Measurements from ENCODE around the gene PFN2.

DNA sequence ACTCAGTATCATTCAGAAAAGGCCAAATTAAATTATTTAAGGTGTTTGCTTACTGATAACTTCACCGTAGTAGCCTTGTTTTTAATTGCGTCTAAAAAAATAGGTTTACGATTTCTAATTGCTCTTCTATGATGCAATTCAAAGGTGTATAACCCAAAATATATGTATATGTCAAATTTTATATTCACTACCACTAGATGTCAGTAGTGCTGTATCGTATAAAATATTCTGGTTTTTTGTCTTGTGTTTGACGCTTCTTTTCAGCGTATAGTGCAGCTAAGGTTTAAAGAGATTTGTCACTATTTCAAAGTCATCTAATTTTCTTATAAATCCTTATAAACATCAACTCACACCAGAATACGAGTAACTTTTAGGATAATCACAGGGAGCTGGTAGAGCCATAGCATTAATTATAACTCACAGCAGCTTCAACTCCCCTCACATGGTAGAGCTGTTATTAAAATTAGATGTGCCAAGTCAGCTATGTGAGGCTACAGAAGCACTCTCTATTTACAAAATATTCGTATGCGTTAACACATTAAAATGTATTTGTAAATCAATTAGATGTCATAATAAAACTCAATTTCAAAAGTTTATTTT is 3.5 kb downstream of the PFN2 start:
- TF ChIP-seq EZH2 (IDR thresholded peaks at IDR 0.05; ENCODE audit: insufficient read depth, poor library complexity, severe bottlenecking) (no peak), EZH2phosphoT487 (IDR thresholded peaks at IDR 0.05; ENCODE audit: insufficient read depth, low read depth) (no peak)
